HG03039 (cell line): ENCODE measurements around the gene KRT16.
"Not testable (repeated sequence)": the region's sequence is repeated elsewhere in the genome, so short reads cannot be mapped to it uniquely, and the experiment has no call there.

Experiments
- ATAC-seq: cut with Tn5 transposase; IDR thresholded peaks from one replicate; pipeline ENCODE4 v1.9.1; 2021; ENCODE audit warnings: mild to moderate bottlenecking, moderate library complexity; ENCODE audit not compliant: unreplicated experiment

KRT16 gene

DNA sequence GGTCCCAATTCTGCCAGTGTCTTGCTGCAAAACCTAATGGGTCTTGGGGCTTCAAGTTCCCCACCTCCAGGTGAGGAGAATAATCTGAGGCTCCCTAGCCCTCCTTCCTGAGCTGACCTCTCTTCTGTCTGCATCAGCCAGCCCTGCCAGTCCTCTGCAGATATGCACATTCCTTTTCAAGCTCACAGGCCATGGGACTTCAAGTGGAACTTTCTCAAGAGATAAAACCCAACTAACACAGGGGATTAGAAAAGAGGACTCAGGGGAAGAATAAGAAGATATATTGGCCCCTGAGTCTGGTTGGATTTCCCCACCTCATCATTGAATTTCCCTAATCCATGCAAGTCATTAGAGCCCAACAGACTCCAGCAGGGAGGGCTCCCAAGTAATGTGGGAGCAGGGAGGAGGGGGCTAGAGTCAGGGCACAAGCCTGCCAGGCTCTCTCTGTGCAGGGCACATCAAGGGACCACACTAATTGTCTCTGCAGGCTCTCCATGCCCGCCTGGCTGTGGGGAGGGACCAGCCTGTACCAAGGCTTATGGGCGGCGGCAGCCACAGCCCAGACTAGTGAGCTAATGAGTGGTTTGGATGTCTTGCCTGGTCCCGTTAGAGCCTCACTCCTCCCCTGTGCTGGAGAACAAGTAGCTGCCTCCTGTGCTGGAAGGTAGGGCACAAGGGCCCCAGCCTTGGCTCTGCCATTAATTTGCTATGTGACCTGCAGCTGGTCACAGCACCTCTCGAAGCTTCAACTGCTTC, 27.1 kb downstream of the KRT16 start:
- no peak for ATAC-seq

DNA sequence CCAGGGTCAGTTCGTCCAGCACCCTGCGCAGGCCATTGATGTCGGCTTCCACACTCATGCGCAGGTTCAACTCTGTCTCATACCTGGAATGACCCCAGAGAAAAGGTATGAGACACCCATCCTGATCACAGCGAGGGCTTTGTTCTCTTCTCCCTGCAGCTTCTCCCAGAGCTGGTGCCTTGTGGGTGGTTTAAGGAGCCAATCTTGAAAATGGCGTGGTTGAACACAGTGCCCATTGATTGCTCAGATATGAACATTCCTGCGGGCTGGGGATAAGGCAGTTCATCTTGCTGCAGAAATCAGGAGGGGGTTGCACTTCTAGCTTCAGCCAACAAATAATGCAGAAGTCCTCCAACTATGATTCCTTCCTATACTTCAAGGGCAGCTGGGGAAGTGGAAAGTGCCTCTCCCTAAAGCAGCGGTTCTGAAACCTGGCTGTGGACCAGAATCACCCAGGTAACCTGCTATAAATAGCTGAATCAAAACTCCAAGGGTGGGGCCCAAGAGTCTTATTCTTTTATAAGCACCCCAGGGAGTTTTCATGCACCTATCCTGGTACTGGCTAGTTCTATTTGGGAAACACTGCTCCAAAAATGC, 28.1 kb downstream of the KRT16 start:
- ATAC-seq: not testable (repeated sequence)

DNA sequence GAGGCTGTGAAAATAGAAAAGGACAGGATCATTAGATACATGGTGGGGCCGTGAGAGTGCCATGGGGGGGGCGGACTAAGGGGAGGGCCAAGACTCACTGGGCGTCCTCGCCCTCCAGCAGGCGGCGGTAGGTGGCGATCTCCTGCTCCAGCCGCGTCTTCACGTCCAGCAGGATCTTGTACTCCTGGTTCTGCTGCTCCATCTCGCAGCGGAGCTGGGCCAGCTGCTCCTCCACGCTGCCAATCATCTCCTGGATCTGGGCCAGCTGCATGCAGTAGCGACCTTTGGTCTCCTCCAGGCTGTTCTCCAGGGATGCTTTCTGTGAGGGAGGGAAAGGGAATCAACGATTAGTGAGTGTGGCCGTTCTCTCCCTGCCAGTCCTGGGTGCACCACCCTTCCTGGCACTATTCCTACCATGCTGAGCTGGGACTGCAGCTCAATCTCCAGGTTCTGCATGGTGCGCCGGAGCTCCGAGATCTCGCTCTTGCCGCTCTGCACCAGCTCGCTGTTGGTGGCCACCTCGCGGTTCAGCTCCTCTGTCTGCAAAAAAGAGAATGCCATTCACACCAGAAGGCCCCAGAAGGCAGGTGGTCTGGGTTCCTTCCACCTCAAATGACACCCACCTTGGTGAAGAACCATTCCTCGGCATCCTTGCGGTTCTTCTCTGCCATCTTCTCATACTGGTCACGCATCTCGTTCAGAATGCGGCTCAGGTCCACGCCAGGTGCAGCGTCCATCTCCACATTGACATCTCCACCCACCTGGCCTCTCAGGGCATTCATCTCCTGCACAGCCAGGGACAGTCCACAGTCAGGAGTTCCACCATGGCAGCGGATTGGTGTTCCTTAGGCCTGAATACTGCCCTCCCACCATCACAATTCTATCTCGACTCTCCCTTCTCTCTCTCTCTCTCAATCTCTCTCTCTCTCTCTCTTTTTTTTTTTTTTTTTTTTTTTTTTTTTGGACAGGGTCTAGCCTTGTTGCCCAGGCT, 29.1 kb downstream of the KRT16 start:
- no peak for ATAC-seq

DNA sequence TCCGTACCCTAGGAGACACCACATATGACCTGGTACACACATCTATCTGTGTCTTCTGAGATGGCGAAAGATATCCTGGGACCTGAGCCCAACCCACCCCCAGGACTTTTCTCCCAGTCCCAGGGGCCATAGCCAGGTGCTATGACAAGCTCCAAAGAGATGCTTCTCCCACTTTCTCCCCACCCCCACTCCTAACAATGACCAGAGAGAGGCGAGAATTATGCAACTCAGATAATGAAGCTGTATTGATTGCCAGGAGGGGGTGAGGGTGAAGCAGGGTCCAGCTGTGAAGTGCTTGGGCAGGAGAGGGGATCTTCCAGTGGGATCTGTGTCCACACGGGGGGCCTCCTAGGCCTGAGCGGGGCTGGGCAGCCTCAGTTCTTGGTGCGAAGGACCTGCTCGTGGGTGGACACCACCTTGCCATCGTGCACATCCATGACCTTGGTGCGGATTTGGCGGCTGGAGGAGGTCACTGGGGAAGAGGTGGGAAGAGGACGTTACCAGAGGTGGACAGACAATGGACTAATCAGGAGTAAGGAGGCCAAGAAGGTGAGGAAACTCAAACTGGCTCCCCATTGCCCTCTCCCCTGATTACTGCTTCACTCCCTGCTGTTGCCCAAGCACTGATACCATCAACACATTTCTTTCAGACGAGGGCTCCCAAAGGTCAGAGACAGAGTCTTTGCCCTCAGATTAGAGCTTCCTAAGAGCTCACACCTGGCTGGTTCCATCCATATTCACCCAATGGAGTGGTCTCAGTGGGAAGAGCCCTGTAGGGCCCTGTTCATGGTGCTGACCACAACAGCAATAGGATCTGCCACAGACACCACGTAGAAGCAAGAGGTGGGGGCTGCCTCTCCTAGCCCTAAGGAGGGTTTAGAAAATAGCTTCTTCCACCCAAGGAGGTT, 30.3 kb downstream of the KRT16 start:
- not testable (repeated sequence) for ATAC-seq

DNA sequence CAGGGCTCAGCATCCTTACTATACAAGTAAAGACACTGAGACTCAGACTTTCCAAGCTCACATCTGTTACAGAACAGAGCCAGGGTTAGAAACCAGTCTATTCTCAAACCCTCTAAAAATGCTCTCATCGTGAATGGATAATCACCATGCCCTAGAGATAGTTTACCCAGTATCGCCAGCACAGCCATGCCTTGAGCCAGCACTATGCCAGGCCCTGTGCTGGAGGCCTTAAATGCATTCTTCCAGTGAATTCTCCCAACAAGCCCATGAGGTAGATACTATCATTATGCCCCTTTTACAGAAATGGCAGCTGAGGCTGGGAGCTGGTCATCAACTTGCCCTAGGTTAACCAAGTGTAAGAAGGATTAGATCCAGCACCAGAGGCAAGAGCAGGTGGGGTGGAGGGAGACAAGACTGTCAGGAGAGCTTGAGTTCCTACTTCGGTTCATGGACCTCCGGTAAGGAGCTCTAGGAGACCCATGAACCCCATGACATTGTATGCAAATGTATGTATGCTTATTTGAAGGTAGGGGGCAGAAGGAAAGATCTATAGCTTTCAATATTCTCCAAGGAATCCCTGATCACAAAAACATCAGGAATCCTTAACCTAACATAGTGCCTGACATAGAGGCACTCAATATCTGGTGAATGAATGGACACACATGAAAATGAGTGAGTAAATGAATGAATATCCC, 31.1 kb downstream of the KRT16 start:
- no peak for ATAC-seq

DNA sequence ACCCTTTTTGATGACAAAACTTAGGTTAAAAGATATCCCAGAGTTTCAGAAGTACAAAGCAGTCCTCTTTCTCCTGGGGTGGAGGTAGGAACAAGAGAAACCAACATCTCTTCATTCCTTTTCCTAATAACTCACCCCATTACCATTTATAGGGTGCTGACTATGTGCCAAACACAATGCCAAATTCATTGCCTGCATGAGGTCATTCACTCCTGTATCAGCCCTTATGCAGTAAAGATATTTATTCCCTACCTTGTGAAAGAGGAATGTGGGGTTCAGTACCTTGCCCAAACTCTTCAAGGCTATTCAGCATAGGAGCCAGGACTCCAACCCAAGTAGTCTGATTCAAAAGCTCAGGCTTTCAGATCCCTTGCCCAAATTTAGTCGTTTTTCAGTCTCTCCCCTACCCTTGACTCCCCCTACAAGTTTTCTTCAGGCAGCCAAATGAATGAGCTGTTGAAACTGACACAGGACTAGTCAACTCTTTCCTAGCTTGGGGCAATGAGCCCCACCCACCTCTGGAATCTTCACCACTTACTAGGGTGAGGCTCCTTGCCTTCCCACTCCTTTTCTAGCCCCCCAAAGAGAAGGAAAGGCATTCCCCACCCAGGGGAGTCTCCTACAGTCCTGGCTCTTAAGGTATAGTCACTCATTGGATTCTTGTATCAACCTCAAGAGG, 31.7 kb downstream of the KRT16 start:
- no peak for ATAC-seq

DNA sequence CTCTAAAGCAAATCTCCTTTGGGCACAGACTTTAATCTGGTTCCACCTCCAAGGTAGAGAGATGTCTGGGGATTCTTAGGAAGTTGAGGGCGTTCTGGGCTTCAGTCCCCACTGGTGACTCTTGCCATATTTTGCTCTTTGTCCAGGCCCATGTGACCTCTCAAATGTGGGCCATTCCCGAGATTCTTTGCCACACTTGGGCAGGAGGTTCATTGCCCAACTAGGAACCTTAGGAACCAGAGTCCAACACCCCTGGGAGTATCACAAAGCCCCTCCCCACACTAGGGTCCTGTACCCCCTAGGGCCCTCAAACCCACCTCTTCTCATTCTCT, 32.4 kb downstream of the KRT16 start:
- ATAC-seq: no peak

DNA sequence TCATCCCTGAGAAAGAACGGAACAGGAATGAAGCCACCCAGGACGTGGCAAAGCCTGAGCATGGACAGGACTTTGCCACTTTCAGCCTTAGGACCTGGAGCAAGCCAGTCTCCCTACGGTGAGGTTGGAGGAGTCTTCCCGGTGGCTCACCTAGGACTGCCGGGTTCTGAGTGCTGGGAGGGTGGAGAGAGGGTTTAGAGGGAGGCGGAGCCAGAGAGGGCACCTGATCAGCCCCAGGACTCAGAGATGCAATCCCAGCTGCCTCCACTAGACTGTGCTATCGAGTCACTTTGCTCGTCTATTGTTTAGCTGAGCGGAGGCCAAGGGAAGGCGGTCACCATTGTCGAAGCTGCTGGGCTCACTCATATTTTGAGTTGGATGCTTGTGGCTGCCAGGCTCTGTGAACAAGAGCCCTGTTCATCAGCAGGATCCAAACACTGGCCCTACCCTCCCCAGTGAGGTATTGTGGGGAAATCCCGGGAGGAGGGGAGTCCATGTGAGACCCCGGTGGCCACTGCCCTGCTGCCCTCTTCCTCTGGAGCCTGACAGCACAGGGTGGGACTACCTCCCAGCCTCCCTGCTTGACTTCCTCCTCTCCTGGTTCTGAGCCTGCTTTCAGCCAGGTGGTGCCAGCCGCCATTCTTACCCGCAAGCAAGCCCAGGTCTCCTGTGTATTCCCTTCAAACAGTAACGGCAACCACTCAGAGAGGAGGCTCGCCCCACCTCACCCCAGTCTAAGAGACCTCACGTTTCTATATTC, 32.9 kb downstream of the KRT16 start:
- no peak for ATAC-seq

DNA sequence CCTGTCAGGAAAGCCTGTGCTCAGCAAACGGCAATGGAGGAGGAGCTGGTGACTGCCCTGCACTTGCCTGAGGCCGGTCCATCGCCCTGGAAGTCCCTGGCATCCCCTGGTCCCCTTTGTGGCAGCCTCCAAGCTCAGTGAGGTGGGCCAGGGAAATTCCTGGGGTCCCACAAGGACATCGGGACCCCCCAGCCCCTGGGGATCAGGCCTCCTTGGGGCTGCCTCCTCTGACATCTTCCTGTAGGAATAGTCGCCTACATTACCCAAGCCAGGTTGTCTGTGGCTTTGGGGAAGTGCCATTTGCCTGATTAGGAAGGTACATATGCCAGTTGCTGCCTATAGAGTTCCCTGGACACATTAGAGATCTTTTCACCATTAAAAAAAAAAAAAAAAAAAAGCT, 33.6 kb downstream of the KRT16 start:
- no peak for ATAC-seq

DNA sequence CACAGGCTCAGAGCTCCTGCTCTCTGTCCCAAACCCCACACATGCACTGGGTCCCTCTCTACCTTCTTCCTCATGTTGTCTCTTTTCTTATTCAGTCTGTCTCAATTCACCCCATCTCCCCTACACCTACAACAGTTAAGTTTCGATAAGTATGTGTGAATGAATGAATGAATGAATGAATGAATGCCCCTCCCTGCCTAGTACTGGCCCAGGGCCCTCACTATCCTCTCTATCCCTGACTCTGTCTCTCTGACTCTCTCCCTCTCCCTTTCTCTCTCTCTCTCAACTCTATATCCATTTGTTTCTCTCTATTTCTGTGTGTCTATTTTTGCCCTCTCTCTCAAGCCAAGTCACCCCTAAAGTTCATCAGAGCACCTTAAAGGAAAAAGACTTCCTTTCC, 34.0 kb downstream of the KRT16 start:
- no peak for ATAC-seq

DNA sequence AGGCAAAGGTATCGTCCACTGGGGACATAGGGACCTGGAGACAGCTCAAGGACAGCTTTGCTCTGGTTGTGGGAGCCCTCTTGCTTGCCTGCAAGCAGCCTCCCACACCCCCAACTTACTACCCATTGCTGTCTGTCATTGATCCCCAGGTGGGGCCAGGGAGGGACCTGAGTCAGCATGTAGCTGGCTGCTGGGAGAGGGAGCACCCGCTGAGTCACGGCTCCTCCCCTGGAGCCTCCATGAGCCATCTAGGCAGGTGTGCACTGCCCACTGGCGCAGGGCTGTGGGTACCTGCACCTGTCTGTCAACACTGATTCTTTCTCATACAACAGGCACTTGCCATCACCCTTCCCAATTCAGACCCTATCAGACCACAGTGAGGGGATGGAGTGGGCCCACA, 35.8 kb downstream of the KRT16 start:
- not testable (repeated sequence) for ATAC-seq

DNA sequence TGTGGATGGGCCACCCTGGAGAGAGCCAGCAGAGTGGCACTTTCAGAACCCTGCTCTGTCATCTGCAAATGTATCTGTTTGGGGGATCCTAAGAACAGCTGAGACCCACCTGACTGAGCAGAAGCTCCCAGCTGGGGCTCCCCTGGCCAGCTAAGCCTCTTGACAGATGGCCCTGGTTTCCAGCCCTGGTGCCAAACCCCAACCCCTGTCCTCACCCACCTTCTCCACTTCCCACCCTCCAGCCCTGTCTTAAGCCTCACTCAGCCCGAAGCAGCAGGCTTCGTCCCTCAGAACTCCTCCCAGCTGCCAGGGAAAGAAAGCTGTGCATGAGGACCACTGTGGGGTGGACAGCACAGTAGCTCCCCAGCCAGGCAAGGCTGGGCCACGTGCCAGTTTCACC, 37.2 kb downstream of the KRT16 start:
- no peak for ATAC-seq

DNA sequence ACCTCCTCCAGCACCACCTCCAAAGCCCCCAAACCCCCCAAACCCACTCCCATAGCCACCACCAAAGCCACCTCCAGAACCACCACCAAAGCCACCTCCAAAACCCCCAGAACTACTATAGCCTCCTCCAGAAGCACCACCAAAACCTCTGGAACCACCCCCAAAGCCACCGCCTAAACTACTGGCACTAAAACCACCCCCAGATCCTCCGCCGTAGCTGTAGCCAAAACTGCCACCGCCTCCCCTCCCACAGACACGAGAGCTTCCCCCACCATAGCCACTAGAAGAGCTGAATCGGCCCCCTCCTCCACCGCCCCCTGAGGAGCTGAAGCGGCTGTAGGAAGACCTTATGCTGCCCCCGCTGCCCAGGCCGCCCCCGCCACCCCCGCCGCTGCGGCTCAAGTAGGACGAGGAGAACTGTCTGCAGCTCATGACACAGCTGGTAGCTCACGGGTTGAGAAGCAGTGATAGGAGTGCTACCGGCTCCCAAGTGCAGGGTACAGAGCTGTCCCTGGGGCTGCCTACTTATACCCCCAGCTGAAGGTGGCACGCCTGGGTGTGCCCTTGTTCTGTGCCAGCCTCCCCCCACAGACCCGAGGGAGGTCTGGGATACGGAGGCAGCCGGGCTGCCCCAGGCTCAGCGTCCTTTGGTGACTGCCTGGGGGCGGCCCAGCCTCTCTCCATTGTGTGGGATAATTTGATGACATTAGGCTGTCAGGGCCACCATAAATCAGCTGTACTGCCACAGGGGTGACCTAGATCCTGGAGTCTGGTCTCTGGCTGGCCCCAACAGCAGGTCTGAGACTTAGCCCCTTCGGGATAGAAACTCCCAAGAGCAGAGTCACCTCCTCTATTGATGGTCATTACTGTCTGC, 40.8 kb downstream of the KRT16 start, which contains the start of gene KRT9:
TSS of gene KRT9 (minus strand) at position 499 of the 874 bp plus-strand sequence. CDS start at position 432, 67 bp downstream.
- no peak for ATAC-seq

DNA sequence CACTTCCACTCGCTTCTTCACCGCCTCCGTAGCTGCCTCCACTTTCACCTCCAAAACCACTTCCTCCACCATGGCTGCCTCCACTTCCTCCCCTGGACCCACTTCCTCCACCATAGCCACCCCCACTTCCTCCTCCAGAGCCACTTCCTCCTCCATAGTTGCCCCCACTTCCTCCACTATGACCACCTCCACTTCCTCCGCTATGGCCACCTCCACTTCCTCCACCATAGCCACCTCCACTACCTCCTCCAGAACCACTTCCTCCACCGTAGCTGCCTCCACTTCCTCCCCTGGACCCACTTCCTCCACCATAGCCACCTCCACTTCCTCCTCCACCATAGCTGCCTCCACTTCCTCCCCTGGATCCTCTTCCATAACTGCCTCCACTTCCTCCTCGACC, 45.2 kb downstream of the KRT16 start:
- ATAC-seq: no peak

DNA sequence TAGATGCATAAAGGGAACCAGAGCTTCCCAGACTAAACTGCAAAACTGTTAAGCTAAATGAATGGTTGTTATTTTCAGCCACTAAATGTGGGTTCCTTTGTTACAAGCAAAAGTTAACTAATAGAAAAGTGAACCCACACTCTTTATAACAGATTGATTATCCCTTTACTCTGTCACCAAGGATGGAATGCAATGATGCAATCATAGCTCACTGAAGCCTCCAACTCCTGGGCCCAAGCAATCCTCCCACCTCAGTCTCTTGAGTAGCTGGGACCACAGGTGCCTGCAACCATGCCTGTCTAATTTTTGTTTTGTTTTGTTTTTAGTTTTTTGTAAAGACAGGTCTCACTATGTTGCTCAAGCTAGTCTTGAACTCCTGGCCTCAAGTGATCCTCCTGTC, 47.2 kb downstream of the KRT16 start:
- no peak for ATAC-seq

DNA sequence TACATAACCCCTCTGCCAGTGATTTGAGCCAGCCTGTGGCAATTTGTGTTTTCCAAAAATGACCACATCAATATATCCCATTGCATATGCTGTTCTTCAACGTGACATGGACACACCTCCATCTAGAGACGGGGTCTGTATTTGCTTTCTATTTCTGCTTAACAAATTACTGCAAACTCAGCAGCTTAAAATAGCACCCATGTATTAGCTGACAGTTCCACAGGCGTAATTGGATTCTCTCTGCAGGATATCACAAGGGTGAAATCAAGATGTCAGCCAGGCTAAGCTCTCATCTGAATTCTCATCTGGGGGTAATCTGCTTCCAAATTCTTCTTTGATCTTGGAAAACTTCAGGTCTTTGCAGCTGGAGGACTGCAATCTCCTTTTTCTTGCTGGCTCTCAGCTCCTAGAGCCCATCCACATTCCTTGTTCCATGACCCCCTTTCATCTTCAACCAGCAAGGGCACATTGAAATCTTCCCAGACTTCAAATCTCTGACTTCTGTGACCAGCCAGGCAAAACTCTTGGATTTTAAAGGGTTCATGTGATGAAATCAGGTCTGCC, 48.9 kb downstream of the KRT16 start:
- no peak for ATAC-seq

DNA sequence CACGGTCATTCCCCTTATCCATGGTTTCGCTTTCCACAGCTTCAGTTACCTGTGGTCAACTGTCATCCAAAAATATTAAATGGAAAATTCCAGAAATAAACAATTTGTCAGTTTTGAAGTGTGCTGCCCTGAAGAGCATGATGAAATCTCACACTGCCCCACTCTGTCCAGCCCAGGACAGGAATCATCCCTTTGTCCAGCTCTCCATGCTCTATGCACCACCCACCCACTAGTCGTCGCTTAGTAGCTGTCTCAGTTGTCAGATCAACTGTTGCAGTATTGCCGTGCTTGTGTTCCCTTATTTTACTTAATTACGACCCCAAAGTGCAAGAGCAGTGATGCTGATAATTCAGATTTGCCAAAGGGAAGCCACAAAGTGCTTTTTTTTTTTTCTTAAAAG, 51.0 kb downstream of the KRT16 start:
- no peak for ATAC-seq
